AG10803 (cell line): ENCODE measurements around the gene EPB41L1.

Source experiments
- DNase-seq: peaks from one replicate; pipeline ENCODE4 v3.0.0; 2010; ENCODE audit warnings: low read depth
- H3K4me3 ChIP-seq: 2 replicates; pipeline ENCODE4 v1.5.1; 2011; ENCODE audit warnings: mild to moderate bottlenecking, low read length, control low read depth
- TF ChIP-seq, protein P1 (sequence below): conservative IDR thresholded peaks from 2 replicates; pipeline ENCODE4 v1.5.1; 2011; ENCODE audit warnings: mild to moderate bottlenecking, low read length, control low read depth, inconsistent platforms

Gene EPB41L1

GRCh38 chr20:36177716-36178115, 23.2 kb downstream of the EPB41L1 start:
- H3K4me3 ChIP-seq, result no peak overlapping the region
- TF ChIP-seq, protein P1, sequence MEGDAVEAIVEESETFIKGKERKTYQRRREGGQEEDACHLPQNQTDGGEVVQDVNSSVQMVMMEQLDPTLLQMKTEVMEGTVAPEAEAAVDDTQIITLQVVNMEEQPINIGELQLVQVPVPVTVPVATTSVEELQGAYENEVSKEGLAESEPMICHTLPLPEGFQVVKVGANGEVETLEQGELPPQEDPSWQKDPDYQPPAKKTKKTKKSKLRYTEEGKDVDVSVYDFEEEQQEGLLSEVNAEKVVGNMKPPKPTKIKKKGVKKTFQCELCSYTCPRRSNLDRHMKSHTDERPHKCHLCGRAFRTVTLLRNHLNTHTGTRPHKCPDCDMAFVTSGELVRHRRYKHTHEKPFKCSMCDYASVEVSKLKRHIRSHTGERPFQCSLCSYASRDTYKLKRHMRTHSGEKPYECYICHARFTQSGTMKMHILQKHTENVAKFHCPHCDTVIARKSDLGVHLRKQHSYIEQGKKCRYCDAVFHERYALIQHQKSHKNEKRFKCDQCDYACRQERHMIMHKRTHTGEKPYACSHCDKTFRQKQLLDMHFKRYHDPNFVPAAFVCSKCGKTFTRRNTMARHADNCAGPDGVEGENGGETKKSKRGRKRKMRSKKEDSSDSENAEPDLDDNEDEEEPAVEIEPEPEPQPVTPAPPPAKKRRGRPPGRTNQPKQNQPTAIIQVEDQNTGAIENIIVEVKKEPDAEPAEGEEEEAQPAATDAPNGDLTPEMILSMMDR, result no peak
- DNase-seq, result no peak

DNA sequence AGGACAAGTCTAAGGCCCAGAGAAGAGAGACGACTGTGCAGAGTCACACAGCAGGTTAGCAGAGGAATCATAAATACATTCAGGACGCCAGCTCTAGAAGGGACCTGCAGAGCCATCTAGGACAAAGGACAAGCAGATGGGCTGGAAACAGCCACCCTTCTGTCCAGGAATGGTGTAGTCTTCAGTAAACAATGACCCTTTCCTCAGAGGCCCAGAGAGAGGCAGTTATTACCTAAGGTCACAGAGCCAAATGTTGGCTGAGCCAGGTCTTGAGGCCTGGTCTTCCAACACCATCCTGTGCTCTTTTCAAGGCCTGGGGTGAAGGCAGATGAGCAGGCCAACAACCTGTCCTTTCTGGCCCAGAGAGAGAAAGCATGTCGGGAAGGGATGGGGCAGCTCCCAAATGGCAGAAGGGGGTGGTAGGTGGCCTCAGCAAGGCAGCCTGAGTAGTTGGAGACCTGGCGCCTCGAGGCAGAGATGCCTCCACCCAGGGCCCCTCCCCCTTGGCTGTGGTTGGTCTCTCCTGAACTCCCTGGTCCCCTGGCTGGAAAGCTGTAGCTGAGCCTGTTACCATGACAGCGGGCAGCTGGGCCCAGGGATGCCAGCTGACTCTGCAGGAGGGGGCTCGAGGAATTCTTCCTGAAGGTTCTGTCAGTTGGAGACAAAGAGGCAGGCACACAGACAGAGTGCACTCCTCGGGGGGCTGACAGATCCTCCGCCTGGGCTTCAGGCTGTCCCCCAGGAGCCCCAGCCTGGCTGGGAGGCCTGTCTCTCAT, 24.8 kb downstream of the EPB41L1 start:
- TF ChIP-seq, protein P1, result no peak
- no peak overlapping the region for H3K4me3 ChIP-seq
- no peak for DNase-seq

- no peak for DNase-seq
- no peak overlapping the region for H3K4me3 ChIP-seq
- TF ChIP-seq, protein P1, result no peak
Observed at GRCh38 chr20:36180323-36180722, 25.8 kb downstream of the EPB41L1 start.

DNA sequence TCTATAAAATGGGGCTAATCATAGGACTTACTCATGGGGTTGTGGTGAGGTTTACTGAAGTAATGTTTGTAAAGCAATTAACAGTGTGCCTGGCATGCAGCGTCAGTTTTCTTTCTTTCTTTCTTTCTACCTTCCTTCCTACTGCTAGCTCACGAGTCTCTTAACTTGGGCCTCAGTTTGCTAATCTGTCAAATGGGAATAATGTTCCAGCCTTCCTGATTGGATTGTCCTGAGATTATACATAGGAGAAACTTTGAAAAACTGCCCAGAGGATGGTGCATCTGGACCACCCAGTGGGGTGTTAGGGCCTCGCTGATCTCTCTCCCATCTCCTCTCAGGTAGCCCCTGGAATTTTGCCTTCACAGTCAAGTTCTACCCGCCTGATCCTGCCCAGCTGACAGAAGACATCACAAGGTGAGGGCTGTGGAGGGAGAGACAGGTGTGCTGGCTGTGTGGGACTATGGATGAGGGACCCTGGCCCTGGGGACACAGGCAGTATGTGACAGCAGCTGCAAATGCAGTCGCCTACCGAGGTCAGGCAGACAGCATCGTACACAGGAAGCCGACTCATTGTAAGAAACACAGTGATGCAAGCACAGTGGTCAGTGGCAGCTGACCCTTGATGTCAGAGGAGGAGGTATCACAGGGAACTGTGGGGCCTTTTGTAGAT, 27.5 kb downstream of the EPB41L1 start:
- H3K4me3 ChIP-seq, result no peak overlapping the region
- DNase-seq, result peak; percentile 50
- TF ChIP-seq, protein P1, result no peak

DNA sequence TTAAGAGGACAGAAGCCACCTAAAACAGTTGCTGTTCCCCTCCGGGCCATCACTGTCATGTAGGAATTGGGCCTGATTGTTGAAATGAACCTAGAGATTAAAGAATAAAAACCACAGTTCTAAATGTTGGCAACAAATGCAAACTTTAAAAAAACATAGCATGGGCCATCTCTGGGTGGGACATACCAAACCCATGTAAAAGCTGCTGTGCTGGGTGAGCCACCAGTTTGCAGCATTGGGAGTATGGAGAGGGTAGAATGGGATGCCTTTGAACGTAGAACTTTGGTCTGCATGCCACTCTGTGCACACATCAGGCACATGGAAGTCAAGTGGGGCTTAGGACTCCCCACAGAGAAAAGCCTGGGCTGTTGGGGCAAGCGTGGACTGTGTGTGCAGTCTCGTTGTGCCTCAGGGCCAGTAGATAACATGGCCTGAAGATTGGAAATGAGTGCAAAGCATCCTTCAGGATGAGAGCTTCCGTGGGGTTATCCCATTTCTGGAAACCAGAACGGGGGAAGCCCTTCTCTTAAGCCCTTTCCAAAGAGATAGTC, 28.1 kb downstream of the EPB41L1 start:
- TF ChIP-seq, protein P1, result no peak
- no peak overlapping the region for H3K4me3 ChIP-seq
- DNase-seq, result no peak

- no peak overlapping the region for H3K4me3 ChIP-seq
- DNase-seq, result no peak
- TF ChIP-seq, protein P1, result no peak
Observed at GRCh38 chr20:36183155-36183944, 28.8 kb downstream of the EPB41L1 start.
